DND-41 (cell line): ENCODE data around the gene TCF4.

Experiments
- CTCF ChIP-seq: IDR thresholded peaks from 2 replicates; pipeline ENCODE4 v1.5.1; 2012; ENCODE audit warnings: borderline replicate concordance, low read length, moderate library complexity, mild to moderate bottlenecking; ENCODE audit not compliant: poor library complexity, severe bottlenecking; ENCODE audit errors: extremely low read depth
- EZH2 ChIP-seq: IDR thresholded peaks from 3 replicates; pipeline ENCODE4 v1.6.1; 2012; ENCODE audit warnings: borderline replicate concordance, low read depth, mild to moderate bottlenecking, moderate library complexity, low read length, inconsistent platforms; ENCODE audit not compliant: severe bottlenecking

GRCh38 chr18:55370936-55371335 lies 217.1 kb downstream of the TCF4 start:
- TF ChIP-seq CTCF (no peak), EZH2 (no peak)
